NCI-H2196 (cell line): Measurements from ENCODE around the gene SSTR5.

Source experiments
- DNase-seq: peaks from one replicate; lab custom pipeline; 2025; ENCODE audit not compliant: unreplicated experiment; lab: John Stamatoyannopoulos, UW

SSTR5 gene

GRCh38 chr16:1054660-1055556, 17.6 kb upstream of the SSTR5 start:
- peak; percentile 77 for DNase-seq

GRCh38 chr16:1055557-1055924, 17.0 kb upstream of the SSTR5 start:
- no peak for DNase-seq

- DNase-seq, result peak; percentile 26
These were observed 16.4 kb upstream of the SSTR5 start for GRCh38 chr16:1056196-1056595.

GRCh38 chr16:1057252-1057932, 15.2 kb upstream of the SSTR5 start:
- peak; percentile 65 for DNase-seq

GRCh38 chr16:1058216-1058615, 14.3 kb upstream of the SSTR5 start:
- DNase-seq, result no peak

GRCh38 chr16:1059310-1059709, 13.2 kb upstream of the SSTR5 start:
- DNase-seq, result no peak

- no peak for DNase-seq
These were observed 11.9 kb upstream of the SSTR5 start for GRCh38 chr16:1060416-1061340.

- DNase-seq, result no peak
These were observed 10.6 kb upstream of the SSTR5 start for GRCh38 chr16:1061769-1062505.

GRCh38 chr16:1062895-1063294, 9.7 kb upstream of the SSTR5 start:
- DNase-seq, result no peak

GRCh38 chr16:1063728-1064127, 8.8 kb upstream of the SSTR5 start:
- no peak for DNase-seq

GRCh38 chr16:1065469-1066128, 6.9 kb upstream of the SSTR5 start:
- DNase-seq, result no peak

- DNase-seq, result peak; percentile 64
These were observed 5.9 kb upstream of the SSTR5 start for GRCh38 chr16:1066584-1067172.

- DNase-seq, result no peak
These were observed 4.9 kb upstream of the SSTR5 start for GRCh38 chr16:1067629-1068028.

- DNase-seq, result no peak
These were observed 4.1 kb upstream of the SSTR5 start for GRCh38 chr16:1068451-1068850.

GRCh38 chr16:1069154-1069553, 3.4 kb upstream of the SSTR5 start:
- peak; percentile 59 for DNase-seq

- no peak for DNase-seq
These were observed 2.3 kb upstream of the SSTR5 start for GRCh38 chr16:1070084-1070863.

- no peak for DNase-seq
These were observed 1.6 kb upstream of the SSTR5 start for GRCh38 chr16:1070864-1071408.

- peak; percentile 22 for DNase-seq
These were observed 854 bp upstream of the SSTR5 start for GRCh38 chr16:1071561-1072225.
